GM21515 (cell line): Measurements from ENCODE around the gene CD53.
"Not testable (repeated sequence)": the region's sequence is repeated elsewhere in the genome, so short reads cannot be mapped to it uniquely, and the experiment has no call there.

Experiments
- ATAC-seq: cut with Tn5 transposase; IDR thresholded peaks from one replicate; pipeline ENCODE4 v1.9.1; 2021; ENCODE audit not compliant: unreplicated experiment

The CD53 gene

DNA sequence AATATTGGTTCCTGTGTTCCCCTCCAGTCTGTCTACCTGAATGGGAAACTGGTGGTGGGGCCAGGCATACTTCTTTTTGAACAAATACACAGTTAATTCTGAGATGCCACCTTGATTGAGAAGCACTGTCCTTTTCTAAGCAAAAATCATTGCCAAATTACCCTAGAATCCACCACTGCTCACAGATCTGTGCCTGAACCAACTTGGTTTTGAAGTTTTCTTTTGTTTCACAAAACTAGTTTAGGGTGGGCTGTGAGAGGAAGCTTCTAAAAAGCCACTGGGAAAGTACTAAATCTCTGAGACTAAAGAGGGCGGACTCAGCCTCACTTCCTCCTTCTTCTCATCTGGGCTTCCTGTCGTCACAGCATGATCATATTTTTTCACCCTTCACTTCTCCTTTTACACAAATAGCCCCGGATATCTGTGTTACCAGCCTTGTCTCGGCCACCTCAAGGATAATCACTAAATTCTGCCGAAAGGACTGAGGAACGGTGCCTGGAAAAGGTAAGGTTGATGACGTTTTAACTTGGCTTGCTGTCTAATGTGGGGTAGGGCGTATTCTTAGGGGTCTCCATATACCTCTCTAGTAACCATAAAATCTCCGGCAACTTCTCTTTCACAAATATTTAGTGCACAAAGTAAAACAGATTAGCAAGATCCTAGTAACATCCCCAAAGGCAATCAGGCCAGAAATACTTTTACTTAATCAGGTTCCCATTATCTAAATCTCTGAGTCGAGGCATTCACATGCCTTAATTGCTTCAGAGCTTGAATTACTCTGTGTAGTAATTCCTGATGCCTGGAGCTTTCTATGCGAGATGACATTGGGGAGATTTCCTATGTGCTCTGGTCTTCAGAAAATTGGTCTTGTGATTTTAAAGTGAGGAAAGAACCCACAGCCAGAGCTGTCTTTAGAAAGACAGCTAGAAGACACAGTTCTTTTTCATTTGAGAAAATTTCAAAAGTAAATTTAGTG is at the start of gene CD53:
TSS of gene CD53 (plus strand) at position 404 of the 976 bp plus-strand sequence. CDS start 18,261 bp downstream, outside the sequence.
- peak; percentile 60 for ATAC-seq

DNA sequence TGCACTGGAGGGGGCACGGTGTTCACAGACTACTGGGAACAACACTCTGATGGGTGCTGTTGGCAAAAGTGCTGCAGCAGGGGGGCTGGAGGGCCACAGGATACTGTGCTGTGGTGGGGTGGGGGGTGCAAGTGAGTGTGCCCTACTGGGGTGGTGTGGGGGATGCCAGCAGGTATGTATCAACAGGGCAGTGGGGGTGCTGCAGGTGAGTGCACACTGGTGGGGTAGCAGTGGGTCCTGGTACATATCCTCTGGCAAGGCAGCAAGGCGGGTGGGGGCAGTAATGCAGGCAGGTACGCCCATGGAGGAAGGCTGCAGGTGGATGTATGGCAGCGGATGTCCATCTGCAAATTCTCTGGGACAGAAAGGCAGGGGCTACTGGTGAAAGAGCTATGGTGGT is 48.8 kb upstream of the CD53 start:
- no peak for ATAC-seq

GRCh38 chr1:110829955-110830553 is 42.9 kb upstream of the CD53 start:
- ATAC-seq: no peak

DNA sequence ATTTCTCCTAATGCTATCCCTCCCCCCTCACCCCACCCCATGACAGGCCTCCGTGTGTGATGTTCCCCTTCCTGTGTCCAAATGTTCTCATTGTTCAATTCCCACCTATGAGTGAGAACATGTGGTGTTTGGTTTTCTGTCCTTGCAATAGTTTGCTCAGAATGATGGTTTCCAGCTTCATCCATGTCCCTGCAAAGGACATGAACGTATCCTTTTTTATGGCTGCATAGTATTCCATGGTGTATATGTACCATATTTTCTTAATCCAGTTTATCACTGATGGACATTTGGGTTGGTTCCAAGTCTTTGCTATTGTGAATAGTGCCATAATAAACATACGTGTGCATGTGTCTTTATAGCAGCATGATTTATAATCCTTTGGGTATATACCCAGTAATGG is 39.2 kb upstream of the CD53 start:
- not testable (repeated sequence) for ATAC-seq

GRCh38 chr1:110846861-110847260 is 26.1 kb upstream of the CD53 start:
- ATAC-seq: no peak

DNA sequence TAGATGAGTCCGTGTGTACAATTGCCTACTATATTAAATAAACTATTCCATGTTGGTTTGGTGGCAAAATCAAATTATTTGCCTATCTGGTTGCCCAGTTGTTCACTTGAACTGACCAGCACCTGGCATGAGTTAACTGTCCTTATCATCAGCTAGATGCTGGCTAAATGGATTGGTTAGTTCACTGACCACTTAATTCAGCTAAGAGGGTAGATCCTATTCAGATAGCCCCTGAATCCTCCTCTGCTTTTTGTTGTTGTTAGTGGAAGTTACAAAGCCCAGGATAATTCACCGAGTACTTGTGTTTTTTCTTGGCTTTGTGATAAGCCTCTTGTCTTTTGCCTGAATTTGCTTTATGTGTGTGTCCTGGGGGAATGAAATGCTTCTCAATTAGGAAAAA is 22.8 kb upstream of the CD53 start:
- no peak for ATAC-seq

GRCh38 chr1:110850627-110851026 is 22.3 kb upstream of the CD53 start:
- no peak for ATAC-seq

- ATAC-seq: no peak
Observed at GRCh38 chr1:110853135-110853534, 19.8 kb upstream of the CD53 start.

- ATAC-seq: no peak
Observed at GRCh38 chr1:110856410-110856809, 16.5 kb upstream of the CD53 start.

GRCh38 chr1:110857964-110858948 is 14.7 kb upstream of the CD53 start:
- no peak for ATAC-seq

- ATAC-seq: no peak
Observed at GRCh38 chr1:110859062-110859461, 13.9 kb upstream of the CD53 start.

GRCh38 chr1:110860174-110860573 is 12.8 kb upstream of the CD53 start:
- ATAC-seq: no peak

DNA sequence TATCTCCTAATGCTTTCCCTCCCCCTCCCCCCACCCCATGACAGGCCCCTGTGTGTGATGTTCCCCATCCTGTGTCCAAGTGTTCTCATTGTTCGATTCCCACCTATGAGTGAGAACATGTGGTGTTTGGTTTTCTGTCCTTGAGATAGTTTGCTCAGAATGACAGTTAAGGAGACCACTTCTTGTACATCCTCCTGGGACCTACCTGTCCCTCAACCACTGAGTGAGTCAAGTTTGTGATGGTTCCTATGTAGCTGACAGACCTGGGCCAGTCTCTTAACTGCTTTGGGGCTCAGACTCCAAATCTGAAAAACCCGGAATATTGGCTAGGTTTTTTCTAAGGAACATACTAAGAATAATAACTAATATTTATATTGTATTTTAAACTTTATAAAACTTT is 12.3 kb upstream of the CD53 start:
- not testable (repeated sequence) for ATAC-seq

DNA sequence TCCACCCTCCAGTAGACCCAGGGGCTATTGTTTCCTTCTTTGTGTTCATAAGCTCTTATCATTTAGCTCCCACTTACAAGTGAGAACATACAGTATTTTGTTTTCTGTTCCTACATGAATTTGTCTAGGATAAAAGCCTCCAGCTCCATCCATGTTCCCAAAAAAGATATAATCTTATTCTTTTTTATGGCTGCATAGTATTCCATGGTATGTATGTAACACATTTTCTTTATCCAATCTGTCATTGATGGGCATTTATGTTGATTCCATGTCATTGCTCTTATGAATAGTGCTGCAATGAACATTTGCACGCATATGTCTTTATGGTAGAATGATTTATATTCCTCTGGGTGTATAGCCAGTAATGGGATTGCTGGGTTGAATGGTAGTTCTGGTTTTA is 11.0 kb upstream of the CD53 start:
- ATAC-seq: not testable (repeated sequence)

- no peak for ATAC-seq
Observed at GRCh38 chr1:110864287-110864686, 8.7 kb upstream of the CD53 start.

DNA sequence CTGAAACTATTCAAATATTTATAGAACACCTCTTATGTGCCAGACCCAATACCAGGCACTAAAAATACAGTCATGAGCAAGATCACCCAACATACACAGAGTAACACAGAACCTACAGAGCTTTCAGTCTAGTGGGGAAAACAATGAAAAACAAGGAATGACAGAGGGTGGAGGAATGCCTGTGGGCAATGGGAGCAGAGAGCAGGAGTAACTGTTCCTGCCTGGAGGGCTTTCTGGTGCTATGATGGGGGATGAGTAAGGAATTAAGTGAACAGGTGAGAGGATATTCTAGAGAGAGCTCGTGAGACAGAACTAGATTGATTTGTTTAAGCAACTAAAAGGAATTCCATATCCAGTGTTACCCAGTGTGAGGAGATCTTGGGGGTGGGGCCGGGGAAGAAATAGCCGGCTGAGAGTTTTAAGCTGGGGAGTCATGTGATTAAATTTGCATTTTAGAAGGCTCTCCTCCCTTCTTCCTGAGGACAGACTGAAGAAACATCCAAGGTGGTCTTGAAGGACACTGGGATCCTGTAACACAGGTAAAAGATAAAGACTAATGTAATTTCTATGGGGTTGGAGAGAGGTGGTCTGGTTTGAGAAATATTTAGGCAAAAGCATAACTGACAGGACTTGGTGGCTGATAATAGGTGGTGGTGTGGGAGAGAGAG is 2.1 kb upstream of the CD53 start:
- no peak for ATAC-seq

GRCh38 chr1:110872366-110872744 is 593 bp upstream of the CD53 start:
- ATAC-seq: peak; percentile 34

GRCh38 chr1:110873856-110874255 is 908 bp downstream of the CD53 start:
- no peak for ATAC-seq

DNA sequence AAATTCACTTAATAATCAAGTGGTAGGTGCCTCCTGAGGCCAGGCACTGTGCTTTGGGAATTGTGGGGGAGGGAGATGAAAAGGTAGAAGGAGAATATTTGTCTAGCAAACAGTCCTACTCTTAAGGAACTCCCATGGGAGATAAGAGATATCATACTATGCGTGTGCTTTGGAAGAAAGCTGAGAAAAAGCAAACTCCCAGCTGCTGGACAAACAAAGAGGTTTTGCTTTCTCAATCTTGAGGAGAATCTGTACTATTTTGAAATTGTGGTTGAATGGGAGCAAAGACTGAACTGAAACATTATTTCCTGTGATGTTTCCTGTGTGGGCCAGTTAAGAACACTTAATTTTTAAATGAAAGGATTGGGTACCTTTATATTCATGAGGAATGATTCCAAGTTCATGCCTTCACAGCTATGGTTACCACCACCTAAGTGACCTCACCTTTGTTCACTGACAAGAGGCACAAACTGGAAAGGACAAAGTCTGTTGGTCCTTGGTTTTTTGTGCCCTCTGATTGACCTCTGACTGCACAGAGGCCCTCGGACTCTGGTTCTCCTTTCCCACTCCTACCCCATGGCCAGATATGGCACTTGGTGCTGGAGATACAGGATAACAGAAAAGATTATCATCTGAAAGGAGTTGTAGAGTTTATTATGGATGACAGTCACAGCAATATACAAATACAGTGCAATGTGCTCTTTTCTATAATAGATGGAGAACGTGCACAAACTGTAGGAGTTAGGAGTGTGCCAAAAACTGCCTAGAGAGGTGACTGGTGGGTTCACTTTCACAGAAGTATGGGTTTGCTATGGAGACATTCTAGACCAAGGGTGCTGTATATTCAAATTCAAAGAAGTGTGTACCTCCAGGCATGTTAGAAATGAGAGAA is 1.6 kb downstream of the CD53 start:
- ATAC-seq: no peak
